NCI-H1105 (cell line): ENCODE measurements around the gene FAM20C.

Source experiments
- DNase-seq: peaks from one replicate; lab custom pipeline; 2025; lab: John Stamatoyannopoulos, UW

FAM20C gene

DNA sequence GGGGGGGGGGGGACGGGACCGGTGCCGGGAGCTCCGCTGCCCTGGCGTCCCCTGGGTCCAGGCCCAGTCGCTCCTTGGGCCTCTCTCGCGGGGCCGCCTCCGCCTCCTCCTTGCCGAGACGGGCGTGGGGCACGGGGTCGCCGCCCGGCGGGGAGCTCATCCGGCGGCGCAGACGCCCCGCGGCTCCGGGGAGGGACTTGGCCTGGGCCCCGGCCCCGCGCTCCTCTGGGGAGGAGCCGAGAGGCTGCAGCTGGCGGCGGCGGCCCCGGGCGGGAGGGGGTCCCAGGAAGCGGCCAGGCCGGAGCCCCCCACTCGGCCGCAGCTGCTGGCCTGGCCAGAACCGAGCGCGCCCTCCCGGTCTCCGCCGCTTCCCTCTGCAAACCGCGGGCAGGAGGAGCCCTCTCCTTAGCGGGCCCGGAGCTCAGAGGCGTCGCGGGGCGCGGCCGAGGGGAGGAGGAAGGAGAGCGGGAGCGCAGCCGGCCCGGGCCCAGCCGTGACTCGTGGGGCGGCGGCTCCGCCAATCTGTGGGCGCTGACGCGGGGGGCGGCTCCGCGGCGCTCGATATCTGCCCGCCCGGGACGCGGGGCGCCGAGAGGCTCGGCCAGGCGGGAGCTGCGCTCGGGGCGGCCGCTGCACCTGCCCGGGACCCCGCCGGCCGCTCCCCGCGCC is at the start of gene FAM20C:
FAM20C (plus strand) TSS at position 591 of the 669 bp plus-strand sequence. CDS start 629 bp downstream, outside the sequence.
- peak; percentile 42 for DNase-seq

DNA sequence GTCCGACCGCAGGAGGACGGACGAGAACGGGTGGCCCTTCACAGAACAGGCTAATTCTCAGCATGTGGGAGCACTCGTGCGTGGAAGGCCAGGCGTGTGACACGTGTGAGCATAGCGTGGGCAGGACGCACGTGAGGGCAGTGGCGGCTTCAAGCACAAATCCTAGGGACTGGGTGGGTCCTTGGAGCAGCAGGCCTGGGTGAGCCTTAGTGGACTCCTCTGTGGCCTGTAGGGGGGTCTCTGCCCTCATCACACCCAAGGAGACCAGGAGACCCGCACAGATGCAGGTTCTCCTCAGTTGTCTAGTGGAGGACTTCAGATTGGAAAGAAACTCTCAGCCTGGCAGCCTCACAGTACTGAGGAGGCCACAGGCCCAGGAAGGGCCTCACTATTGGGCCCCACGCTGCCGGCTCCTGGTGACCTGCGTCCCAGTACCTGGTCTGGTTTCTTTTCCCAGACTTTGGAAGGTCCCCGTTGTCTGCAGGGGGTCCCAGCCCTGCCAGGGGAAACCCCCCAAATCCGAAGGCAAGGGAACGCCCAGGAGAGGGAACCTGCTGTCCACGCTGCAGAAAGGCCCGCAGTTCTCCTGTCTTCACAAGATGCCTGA is 49.1 kb upstream of the FAM20C start:
- no peak for DNase-seq

DNA sequence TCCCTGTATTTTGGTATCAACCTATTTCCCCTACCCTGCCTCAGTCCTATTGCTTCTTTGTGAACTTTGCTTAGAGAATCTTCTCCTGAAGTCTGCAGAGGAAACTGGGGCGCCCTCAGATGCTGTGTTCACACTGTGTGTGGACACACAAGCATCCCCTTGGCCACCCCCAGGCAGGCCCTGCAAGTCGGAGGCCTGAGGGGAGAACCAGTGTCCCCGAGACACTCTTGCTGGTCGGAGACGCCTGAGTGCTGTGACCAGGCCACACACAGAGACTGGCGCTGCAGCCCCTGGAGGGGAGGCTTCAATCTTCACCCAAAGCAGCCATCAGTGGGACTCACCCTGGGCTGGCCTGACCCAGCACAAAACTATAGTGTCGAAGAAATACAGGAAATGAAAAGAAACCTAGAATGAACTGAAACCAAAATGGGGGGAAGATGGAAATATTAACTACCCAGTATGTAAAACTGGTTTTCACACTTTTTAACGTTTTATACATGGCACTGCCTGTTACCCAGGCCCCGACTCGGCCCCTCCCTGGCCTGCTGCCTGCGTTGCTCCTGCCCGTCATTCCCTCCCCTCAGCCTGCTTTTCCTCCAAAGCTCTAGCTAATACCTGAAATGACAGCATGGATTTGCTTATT is 48.4 kb upstream of the FAM20C start:
- DNase-seq = no peak

DNA sequence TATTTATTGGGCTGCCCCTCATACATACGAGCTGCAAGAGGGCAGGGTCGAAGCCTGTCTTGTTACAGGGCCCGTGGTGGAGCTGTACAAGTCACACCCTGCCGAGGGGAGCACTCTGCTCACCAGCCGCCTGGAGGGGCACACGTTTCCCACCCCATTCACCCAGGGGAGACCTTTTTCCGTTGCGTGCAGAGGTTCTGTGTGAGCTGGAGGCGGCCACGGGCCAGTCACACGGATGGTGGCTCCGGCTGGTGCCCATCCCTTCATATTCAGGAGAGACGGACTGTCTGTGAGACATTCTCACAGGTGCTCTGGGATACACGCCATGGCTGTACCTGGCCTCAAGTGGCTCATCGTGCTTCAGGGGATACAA is 47.9 kb upstream of the FAM20C start:
- DNase-seq = no peak

DNA sequence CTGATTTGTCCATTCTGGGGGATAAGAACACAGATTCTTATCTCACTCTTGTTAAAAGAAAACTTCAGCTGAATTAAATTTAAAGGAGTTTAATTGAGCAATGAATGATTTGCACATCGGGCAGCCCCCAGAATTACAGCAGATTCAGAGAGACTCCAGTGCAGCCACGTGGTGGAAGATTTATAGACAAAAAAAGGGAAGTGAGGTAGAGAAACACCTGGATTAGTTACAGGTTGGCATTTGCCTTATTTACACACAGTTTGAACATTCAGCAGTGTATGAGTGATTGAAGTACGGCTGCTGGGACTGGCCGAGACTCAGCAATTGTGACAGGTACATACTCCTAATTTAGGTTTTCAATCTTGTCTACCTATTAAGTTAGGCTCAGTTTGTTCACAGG is 46.5 kb upstream of the FAM20C start:
- DNase-seq = no peak

DNA sequence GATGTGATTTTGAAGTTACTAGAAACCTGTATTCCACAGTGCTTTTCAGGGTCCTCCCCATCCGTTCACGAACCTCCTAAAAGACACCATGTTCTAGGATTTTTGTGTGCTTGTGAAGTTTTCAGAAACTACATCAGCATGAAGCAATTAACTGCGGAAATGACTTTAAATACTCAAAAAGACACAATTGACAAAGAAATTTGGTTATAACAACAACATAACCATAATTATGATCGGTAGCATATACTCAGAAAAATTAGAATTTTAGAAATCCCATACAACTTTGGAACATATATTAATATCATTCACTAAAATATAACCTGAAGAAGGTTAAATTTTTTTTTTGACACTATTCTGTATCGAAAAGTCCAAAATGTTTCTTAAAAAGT is 43.8 kb upstream of the FAM20C start:
- no peak for DNase-seq

DNA sequence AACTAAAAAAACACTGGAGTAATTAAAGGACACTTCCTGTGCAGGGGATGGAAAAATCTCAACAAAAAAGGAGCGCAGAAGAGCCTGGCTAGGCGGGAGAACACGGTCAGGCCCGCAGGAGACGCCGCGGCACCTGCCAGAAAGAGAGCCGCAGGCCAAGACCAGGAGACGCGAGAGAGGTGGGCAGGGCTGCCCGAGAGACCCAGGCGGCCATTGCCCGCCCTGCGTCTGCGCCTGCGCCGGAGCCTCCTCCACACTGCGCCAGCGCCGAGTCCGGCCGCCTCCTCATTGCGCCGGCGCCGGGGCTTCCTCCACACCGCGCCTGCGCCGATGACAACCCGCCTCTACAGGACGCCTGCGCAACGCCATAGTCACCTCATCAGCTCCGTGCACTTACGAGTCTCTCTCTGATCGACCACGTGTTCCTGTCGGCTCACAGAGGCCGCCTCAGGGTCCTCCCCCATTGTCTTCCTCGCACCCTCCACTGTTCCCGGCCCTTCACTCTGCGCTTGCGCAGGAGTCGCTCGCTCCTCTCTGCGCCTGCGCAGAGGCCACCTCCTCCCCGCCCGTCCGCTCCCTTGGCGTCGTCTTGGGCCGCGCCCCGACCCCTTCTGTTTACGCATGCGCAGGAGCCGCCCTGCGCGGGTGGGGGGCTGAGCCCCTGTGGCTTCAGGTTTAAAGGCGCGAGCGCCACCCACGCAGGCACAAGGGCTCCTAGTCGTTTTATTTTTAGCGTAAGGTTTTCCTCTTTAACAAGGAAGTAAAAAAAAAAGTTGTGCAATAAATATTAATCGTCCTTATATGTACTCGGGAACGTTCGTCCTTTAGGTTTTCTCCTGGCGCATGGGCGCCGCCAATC is 43.2 kb upstream of the FAM20C start:
- peak; percentile 99 for DNase-seq

DNA sequence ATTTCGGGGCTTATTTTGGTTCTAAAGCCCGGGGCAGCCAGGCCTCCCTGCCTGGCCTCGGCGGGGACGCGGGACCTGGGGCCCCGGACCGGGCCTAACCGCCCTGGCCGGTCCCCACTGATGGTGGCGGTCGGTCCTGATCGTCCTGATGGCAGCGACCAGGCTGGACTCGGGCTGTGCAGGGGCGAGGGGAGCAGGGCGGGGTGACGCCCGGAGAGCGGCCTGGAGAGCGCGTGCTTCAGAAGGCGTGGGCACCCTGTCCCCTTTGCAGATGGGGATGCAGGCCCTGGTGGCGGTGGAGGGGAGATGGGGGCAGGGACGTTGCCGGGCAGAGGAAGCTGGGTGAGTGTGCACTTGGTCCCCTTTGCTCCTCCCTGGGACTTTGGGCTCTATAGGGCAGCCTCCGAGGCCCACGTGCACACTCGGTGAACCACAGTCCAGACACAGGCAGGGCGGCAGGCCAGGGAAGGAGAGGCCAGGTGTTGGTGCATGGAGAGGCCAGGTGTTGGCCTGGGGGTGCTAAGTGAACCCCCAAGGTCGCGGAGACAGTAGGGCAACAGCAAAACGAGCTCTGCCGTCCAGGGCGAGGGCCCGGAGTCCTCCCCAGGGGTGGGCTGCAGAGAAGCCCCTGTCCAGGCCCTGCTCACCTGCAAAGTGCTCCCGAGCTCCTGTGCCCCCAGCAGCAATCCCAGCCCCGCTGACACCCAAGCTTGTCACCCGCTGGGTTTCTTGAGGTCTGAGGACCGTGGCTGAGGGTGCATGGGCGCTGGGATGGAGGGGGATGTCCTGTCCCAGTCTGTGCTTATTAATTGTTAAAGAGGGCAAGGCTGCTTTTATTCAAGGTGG is 42.4 kb upstream of the FAM20C start:
- peak; percentile 40 for DNase-seq

DNA sequence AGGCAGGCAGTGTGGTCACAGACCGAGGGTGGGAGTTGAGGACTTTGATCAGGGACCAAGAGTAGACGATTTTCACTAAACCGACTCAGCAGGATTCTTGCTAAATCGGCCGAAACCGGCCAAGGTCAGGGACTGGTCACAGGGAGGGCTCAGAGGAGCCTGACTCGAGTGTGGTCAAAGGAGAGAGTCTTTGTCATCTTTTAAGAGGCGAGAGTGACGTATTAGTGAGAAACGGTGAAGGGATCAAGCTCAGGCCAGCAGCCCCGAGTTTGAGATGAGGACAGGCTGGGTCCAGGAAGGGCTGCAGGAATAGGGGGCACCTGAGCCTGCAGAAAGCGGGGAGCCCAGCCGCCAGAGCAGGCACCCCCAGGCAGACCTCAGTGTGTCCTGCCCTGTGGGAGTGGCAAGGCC is 41.6 kb upstream of the FAM20C start:
- no peak for DNase-seq

DNA sequence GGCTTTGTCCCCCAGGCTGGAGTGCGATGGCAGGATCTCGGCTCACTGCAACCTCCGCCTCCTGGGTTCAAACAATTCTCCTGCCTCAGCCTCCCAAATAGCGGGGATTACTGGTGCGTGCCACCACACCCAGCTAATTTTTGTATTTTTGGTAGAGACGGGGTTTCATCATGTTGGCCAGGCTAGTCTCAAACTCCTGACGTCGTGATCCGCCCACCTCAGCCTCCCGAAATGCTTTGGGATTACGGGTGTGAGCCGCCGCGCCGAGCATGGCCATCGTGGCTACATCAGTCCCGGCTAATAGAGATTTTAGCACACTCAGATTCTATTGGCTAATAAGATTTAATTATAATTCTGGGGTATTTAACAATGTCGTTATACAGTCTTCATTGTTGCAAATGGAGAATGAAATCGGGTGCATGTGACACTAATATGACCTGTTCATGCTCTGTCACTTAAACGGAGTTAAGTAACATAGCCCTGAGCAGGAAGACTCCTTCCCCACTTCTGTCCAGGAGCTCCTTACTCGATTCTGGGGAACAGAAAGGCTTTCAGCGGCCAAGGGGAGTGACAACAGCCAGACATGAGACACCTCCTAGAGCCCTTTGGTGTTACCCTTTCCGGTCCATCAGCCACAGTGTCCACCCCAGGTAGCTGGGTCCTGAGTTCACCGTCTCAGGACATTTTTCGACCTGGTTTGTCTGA is 40.9 kb upstream of the FAM20C start:
- no peak for DNase-seq

DNA sequence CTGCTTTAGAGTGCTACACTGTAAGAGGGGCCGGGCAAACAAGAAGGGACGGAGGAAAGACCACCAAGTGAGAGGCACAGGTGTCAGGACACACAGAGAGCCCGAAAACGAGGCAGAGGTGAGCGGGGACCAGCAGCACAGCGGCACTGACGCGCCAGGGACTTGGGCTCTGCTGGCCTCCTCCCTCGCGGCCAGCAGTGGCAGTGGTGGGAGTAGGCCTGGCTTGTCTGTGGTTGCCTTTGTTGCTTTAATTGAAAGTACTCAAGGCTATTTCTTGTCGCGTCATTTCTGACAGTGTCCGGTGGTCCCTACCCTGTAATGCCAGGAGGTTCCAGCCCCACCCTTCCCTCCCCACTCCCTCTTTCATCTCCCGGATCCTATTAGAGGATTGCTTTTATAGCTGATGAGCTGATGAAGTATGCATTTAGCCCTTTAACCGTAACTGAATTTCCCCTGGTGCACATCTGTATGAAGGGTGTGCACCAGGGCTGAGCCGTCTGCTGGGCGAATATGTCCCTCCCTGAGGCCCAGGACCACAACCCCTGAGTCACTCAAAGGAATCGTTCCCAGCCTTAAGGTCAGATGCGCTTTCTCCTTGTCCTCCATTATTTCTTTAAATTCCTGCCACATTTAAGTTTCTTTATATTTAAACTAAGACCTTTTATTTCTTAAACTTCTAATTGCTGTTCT is 39.5 kb upstream of the FAM20C start:
- DNase-seq = no peak

DNA sequence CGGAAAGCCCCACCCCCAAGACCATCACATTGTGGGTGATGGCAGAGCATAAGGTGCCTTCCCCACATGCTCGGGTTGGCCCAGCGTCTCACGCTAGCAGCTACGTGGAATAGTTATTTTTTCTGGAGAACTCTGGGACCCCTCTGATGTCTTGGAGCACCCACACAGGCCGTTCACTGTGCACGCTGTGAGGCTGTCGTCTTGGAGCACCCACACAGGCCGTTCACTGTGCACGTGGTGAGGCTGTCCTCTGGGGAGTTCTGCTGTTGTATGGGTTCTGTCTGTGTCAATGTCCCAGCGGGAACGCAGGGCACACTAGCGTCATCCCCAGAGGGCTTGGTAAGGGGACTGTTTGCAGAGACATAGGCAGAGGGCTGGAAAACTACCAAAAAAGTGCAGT is 38.8 kb upstream of the FAM20C start:
- no peak for DNase-seq

DNA sequence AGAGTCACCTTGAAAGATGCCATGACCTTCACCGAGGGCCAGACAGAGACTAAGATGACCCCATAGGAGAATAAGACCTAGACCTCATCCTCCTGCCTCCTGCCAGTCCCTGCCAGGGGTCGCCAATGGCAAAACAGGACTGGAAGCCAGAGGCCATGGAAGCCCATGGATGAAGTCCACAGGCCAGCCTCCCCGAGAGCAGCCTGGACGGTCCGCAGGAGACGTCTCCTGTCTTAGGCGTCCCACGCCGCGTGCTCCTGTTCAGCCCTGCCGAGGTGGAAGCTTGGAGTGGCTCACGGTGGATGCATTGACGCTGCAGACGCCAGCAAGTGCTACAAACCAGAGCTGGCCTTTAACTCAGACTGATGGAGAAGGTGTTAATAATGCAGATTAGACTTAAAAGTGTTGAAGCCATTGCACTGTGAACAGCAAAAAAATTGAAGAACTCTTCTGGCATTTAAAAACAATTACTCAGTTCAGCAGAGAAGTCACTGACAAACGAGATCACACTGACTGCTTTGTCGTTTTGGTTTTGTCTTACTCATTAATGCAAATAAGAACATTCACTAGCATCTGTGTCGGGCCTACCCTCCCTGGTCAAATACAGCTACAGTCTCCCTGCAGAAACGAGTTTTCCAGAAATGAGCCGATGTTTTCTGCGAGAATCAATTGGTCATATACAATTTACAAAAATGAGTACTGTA is 38.1 kb upstream of the FAM20C start:
- no peak for DNase-seq

DNA sequence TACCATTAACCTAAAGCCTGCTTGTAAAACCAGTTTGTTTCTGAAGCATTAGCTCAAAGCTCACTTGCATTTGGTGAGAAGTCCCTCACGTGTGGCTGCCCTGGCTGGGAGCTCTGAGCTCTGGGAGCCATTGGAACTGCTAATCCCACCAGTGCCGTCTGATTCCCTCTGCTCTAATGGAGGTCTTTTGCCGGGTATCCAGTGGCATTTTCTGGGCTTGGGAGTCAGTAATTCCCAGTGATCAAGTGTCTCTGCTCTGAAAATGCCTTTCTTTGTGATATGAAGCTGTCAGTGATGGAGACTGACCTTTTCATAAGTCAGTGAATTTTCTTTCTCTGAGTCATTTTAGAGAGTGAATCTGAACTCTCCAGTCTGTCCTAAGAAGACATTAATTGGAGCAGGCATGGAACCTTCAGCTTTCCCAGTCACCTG is 36.9 kb upstream of the FAM20C start:
- DNase-seq = no peak

DNA sequence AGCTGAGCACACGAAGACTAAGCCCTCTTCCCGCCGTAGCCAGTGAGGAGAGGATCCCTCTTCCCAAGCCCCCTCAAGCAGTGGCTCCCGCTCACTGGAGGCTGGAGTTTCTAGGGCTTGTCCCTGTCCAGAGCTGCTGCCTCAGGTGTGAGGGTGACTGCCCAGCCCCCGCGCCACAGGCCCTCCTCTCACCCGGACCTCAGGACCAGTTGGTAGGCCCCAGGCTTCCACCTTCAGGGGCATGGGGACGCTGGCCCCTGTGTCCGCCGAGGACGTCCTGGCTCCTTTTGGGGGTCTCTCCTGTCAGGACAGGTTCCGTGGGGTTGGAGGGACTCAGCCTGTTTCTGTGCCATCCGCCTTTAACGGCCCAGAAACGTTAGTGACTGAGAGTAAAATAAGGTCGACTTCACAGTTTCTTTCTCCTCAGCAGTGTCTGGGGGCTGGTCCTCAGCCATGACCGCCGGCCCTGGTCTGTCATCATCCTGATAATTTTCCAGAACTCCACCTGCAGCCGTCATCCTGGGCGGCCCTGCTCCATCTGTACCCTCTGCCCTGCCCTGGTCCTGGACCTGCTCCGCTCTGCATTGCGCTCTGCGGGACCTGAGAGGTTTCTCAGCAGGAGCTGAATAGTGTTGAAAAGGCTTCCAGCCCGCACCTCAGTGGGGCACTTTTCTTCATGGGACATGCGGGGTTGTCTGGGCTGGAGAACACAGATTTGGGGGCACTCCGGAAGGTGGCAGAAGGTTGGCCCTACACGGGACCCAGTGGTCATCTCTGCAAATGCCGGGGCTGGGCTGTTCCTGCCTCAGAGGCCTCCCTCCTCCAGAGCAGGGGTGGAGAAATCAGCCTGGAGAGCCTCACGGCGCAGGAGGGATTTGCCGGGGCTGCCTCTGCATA is 36.0 kb upstream of the FAM20C start:
- no peak for DNase-seq

DNA sequence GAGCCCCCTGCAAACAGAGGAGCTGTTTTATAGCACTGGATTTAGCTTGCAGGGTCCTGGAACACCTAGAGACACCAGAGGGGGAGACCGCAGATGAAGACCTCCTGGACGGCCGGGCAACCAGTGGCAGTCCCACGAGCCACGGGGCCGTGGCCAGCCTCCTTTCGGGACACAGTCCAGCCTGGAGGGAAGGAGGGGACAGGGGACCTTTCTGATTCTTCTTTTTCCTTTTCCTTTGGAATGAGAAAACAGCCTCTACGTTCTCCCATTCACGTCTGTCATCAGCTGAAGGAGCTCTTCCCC is 35.4 kb upstream of the FAM20C start:
- DNase-seq = no peak

DNA sequence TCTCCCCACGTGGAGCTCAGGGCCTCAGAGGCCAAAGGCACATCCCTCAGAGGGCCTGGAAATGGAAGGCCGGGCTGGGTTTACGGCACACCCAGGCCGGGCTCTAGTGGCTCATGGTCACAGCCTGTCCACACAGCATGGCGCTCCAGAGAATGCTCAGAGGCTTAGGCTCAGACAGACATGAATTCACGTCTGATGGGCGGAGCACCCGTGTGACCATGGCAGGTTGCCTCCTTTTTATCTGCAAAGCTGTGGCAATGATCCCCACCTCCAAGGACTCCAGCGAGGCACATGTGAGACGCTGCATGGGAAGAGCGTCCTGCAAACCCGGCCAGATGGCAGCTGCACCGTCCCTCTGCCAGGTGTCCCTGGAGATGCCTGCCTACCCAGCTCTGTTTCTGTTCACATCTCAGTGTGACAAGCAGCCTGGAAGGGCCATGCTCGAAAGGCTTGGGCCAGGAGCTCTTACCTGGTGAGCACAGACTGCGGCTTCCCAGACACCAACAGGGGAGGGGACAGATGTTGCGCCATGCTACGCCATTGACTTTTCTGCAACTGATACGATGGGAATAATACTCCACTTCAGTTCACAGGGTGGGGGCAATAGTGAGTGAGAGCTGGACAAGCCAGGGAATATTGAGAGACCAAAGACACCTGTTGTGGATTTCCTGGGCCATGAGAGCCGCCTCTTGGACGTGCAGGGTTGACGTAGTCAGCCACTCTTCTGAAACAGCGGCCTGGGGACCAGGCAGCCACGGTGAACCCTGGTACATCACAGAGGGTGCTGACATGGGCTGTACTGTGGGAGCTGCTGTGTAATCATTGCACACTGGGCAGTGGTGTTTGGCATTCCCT is 34.4 kb upstream of the FAM20C start:
- no peak for DNase-seq

DNA sequence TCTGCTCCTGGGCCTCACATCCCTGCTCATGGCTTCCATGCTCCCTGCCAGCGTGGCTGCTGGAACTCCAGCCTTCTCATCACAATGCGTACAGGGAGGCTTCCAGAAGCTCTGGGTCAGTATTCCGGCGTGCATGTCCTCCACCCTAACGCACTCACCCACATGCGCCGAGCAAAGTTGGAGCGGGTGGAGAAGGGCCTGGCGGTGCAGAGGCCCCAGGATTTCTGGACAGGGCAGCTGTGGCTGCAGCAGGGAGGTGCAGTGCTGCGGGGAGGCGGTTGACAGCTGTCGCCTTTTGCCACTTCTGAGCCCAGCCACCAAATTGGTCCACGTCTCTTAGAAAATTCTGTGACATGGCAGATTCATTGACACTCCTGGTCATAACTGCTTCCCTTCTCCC is 33.6 kb upstream of the FAM20C start:
- DNase-seq = no peak
